Measurements from ENCODE around the gene ARID3B. TPM values are rescaled to one million over a fixed set of nuclear protein-coding genes. Genes with fewer than 3 reads are reported as not detected.

ARID3B gene
- total and polyA plus RNA-seq, 2 experiments from 2014 or later: 69.8 to 70.5 TPM

GRCh38 chr15:74541494-74542165 lies 610 bp downstream of the ARID3B start:
- Histone ChIP-seq H3K4me3 (peak overlapping the region; percentile 99), H3K27ac (peak overlapping the region; percentile 90), H3K36me3 (peaks cover 8% of the 10 kb centered on the region), H3K27me3 (no peaks in the 10 kb centered on the region), H3K4me1 (ENCODE audit: low read depth) (peaks cover 29% of the 10 kb centered on the region), H3K9me3 (ENCODE audit: low read depth) (no peaks in the 10 kb centered on the region)
- no peak for TF ChIP-seq CTCF (IDR thresholded peaks at IDR 0.05; ENCODE audit: low read depth, low read length)
- DNase-seq (ENCODE audit: low read depth in 1 of 2, low spot score in 1 of 2): peak; percentile 22 to 37

DNA sequence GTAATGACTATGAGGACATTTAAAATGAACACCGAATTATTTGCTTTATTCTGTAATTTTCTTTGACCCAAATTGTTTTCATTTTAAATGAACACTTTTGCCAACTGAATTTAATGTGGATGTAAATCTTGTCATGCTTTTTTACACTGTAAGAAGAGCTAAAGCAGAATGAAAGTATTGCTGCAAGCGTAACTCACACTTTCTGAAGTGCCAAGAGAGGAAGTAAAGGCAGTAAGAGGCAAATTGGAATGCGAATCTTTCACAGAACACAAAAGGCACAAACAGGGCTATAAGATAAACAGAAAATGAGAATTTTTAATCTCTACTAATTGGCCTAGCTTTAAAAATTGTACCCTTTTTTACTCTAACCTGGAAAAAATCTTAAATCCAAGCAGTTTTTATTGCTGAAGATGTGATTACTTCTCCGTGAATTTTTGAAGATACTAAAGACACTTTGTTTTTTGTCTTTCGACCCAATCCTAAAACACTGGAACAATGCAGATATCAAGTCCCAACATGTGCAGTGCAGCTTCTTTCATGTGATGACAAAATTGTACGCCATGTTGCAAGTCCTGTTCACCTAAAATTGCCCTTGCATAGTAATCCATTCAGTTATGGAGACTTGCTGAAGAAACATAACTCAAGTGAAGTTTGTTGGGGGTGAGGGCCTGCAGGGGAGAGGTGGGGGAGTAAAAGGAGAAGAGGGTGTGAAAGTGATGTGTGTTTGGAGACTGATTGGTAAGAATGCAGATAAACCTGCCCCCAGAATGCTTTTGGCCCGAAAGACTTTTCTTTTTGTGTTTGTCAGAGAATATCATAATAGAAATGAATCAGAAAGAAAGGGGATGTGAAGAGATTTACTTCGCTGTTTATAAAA lies 1.4 kb downstream of the ARID3B start:
- H3K9me3 ChIP-seq (ENCODE audit: low read depth): no peaks in the 10 kb centered on the region
- no peak for DNase-seq (ENCODE audit: low read depth in 1 of 2, low spot score in 1 of 2)
- no peaks in the 10 kb centered on the region for H3K27me3 ChIP-seq
- peaks cover 8% of the 10 kb centered on the region for H3K36me3 ChIP-seq
- no peak for TF ChIP-seq CTCF (IDR thresholded peaks at IDR 0.05; ENCODE audit: low read depth, low read length)
- peaks cover 37% of the 10 kb centered on the region for H3K4me1 ChIP-seq (ENCODE audit: low read depth)
- peak overlapping the region; percentile 99 for H3K4me3 ChIP-seq
- H3K27ac ChIP-seq: peak overlapping the region; percentile 90

- peak overlapping the region; percentile 90 for H3K27ac ChIP-seq
- DNase-seq (ENCODE audit: low read depth in 1 of 2, low spot score in 1 of 2): no peak
- H3K4me1 ChIP-seq (ENCODE audit: low read depth): peaks cover 37% of the 10 kb centered on the region
- peak overlapping the region; percentile 99 for H3K4me3 ChIP-seq
- peaks cover 8% of the 10 kb centered on the region for H3K36me3 ChIP-seq
- no peaks in the 10 kb centered on the region for H3K9me3 ChIP-seq (ENCODE audit: low read depth)
- no peak for TF ChIP-seq CTCF (IDR thresholded peaks at IDR 0.05; ENCODE audit: low read depth, low read length)
- no peaks in the 10 kb centered on the region for H3K27me3 ChIP-seq
Measured at GRCh38 chr15:74543043-74543422, 2.0 kb downstream of the ARID3B start.

DNA sequence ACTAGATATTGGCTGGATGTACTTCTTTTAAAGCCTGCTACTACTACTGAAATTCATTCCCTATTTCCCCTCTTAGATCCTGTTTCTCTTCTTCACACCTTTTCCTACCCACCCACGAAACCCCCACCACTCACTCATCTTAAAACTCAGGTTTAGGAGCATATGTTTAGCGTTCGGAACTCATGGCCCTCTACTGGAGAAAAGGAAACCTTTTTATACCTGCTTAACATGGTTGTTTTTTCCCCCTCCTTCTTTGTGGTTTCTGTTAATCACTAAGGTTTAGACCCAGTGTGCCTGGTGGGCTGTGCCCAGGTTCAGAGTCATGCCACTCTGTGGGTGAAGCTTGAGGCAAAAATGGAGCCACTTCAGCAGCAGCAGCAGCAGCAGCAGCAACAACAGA lies 2.6 kb downstream of the ARID3B start:
- TF ChIP-seq CTCF (IDR thresholded peaks at IDR 0.05; ENCODE audit: low read depth, low read length): peak; percentile 3
- no peak for DNase-seq (ENCODE audit: low read depth in 1 of 2, low spot score in 1 of 2)
- Histone ChIP-seq H3K4me1 (ENCODE audit: low read depth) (peaks cover 37% of the 10 kb centered on the region), H3K4me3 (peak overlapping the region; percentile 9), H3K27me3 (no peaks in the 10 kb centered on the region), H3K9me3 (ENCODE audit: low read depth) (no peaks in the 10 kb centered on the region), H3K36me3 (peaks cover 8% of the 10 kb centered on the region), H3K27ac (no peak overlapping the region)

DNA sequence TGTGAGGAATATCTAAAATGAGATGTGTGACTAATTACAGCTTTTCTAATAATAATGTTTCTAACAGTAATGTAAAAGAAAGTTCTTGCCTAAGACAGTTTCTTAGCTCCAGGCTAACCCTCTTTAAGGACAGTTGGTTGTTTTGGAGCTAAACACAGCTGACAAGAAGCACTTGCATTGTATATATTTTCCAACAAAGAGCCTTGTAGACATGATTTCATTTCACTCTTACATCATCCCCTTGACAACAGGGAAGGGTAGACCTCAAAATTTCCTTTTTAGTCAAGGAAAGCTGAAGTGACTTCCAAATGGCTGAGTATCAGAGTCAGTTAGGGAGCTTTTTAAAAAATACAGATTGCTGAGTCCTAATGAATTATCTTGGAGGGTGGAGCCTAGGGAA lies 4.1 kb downstream of the ARID3B start:
- no peak for TF ChIP-seq CTCF (IDR thresholded peaks at IDR 0.05; ENCODE audit: low read depth, low read length)
- Histone ChIP-seq H3K36me3 (peaks cover 8% of the 10 kb centered on the region), H3K4me1 (ENCODE audit: low read depth) (peaks cover 35% of the 10 kb centered on the region), H3K9me3 (ENCODE audit: low read depth) (no peaks in the 10 kb centered on the region), H3K27me3 (no peaks in the 10 kb centered on the region), H3K27ac (no peak overlapping the region), H3K4me3 (no peak overlapping the region)
- no peak for DNase-seq (ENCODE audit: low read depth in 1 of 2, low spot score in 1 of 2)
